ENCODE measurements around the gene AUTS2.

AUTS2 gene

GRCh38 chr7:69656890-69657289 is 58.6 kb downstream of the AUTS2 start:
- peak; percentile 43 for DNase-seq (ENCODE audit: low read depth)

GRCh38 chr7:69657331-69657730 is 59.1 kb downstream of the AUTS2 start:
- DNase-seq (ENCODE audit: low read depth): no peak

GRCh38 chr7:69657985-69658384 is 59.7 kb downstream of the AUTS2 start:
- DNase-seq (ENCODE audit: low read depth): no peak

- DNase-seq (ENCODE audit: low read depth): no peak
Observed at GRCh38 chr7:69659983-69660382, 61.7 kb downstream of the AUTS2 start.

GRCh38 chr7:69661342-69661741 is 63.1 kb downstream of the AUTS2 start:
- DNase-seq (ENCODE audit: low read depth): no peak

GRCh38 chr7:69663911-69664832 is 65.9 kb downstream of the AUTS2 start:
- DNase-seq (ENCODE audit: low read depth): no peak

GRCh38 chr7:69665369-69665768 is 67.1 kb downstream of the AUTS2 start:
- DNase-seq (ENCODE audit: low read depth): no peak

GRCh38 chr7:69668339-69668870 is 70.1 kb downstream of the AUTS2 start:
- no peak for DNase-seq (ENCODE audit: low read depth)

GRCh38 chr7:69670701-69671100 is 72.4 kb downstream of the AUTS2 start:
- DNase-seq (ENCODE audit: low read depth): no peak

GRCh38 chr7:69673074-69673473 is 74.8 kb downstream of the AUTS2 start:
- DNase-seq (ENCODE audit: low read depth): no peak

GRCh38 chr7:69674701-69675182 is 76.5 kb downstream of the AUTS2 start:
- no peak for DNase-seq (ENCODE audit: low read depth)

GRCh38 chr7:69676247-69676646 is 78.0 kb downstream of the AUTS2 start:
- no peak for DNase-seq (ENCODE audit: low read depth)

GRCh38 chr7:69677054-69677852 is 79.0 kb downstream of the AUTS2 start:
- DNase-seq (ENCODE audit: low read depth): no peak

- no peak for DNase-seq (ENCODE audit: low read depth)
Observed at GRCh38 chr7:69677881-69678493, 79.7 kb downstream of the AUTS2 start.

GRCh38 chr7:69678494-69679187 is 80.4 kb downstream of the AUTS2 start:
- no peak for DNase-seq (ENCODE audit: low read depth)

- no peak for DNase-seq (ENCODE audit: low read depth)
Observed at GRCh38 chr7:69681181-69681580, 82.9 kb downstream of the AUTS2 start.

GRCh38 chr7:69682518-69682917 is 84.2 kb downstream of the AUTS2 start:
- no peak for DNase-seq (ENCODE audit: low read depth)

- no peak for DNase-seq (ENCODE audit: low read depth)
Observed at GRCh38 chr7:69683002-69683401, 84.7 kb downstream of the AUTS2 start.

- no peak for DNase-seq (ENCODE audit: low read depth)
Observed at GRCh38 chr7:69684369-69685292, 86.4 kb downstream of the AUTS2 start.

- DNase-seq (ENCODE audit: low read depth): no peak
Observed at GRCh38 chr7:69685293-69685631, 87.0 kb downstream of the AUTS2 start.

GRCh38 chr7:69686366-69686765 is 88.1 kb downstream of the AUTS2 start:
- no peak for DNase-seq (ENCODE audit: low read depth)

Data from GM04504 (cell line).